CD4-positive, CD25-positive, alpha-beta regulatory T cell (primary cell): ENCODE measurements around the gene SNX5. TPM values are rescaled to one million over a fixed set of nuclear protein-coding genes. Genes with fewer than 3 reads are reported as not detected.

Experiments
- ATAC-seq, 2 donors: fragments of 150-1000 bp; cut with Tn5 transposase; one replicate each; pipeline ENCODE4 v1.10.0; 2021; ENCODE audit warnings: low read depth in 2 of 2, moderate number of reproducible peaks in 2 of 2, moderate library complexity in 1 of 2
- DNase-seq, 3 donors: peaks; one replicate each; pipeline versions ENCODE4 v3.0.0 to v3.0.0-alpha.2; 2012 to 2022; ENCODE audit warnings: mixed read lengths in 1 of 3
- H3K27ac ChIP-seq: one replicate; pipeline ENCODE4 v1.7.0; 2013; ENCODE audit warnings: mild to moderate bottlenecking, low read length; ENCODE audit not compliant: insufficient read depth, poor library complexity, severe bottlenecking
- H3K27me3 ChIP-seq: one replicate; pipeline ENCODE4 v1.7.0; 2013; ENCODE audit warnings: low read length; ENCODE audit not compliant: control insufficient read depth, insufficient read depth
- H3K36me3 ChIP-seq: one replicate; pipeline ENCODE4 v1.7.0; 2013; ENCODE audit warnings: mild to moderate bottlenecking, low read length, moderate library complexity; ENCODE audit not compliant: control insufficient read depth, insufficient read depth
- H3K4me1 ChIP-seq: 2 replicates; pipeline ENCODE4 v1.7.0; 2013; ENCODE audit warnings: mild to moderate bottlenecking, low read length; ENCODE audit not compliant: insufficient read depth, control insufficient read depth, poor library complexity, severe bottlenecking
- H3K4me3 ChIP-seq: one replicate; pipeline ENCODE4 v1.7.0; 2013; ENCODE audit warnings: low read depth, mild to moderate bottlenecking, low read length, moderate library complexity
- H3K9me3 ChIP-seq, 2 experiments: 1 replicate in 1 of 2; 2 replicates in 1 of 2; pipeline ENCODE4 v1.7.0; 2013; ENCODE audit warnings: low read length in 2 of 2, mild to moderate bottlenecking in 1 of 2, moderate library complexity in 1 of 2; ENCODE audit not compliant: control insufficient read depth in 2 of 2
- H3K27ac Mint-ChIP-seq, 3 donors: one replicate each; pipeline ENCODE4 v1.8.0; 2020 to 2022; ENCODE audit warnings: mild to moderate bottlenecking in 3 of 3, mixed read lengths in 3 of 3, moderate library complexity in 2 of 3
- H3K27me3 Mint-ChIP-seq: one replicate; pipeline ENCODE4 v1.8.0; 2022; ENCODE audit warnings: mild to moderate bottlenecking, mixed read lengths
- H3K36me3 Mint-ChIP-seq: one replicate; pipeline ENCODE4 v1.8.0; 2020; ENCODE audit warnings: mixed read lengths
- H3K4me1 Mint-ChIP-seq, 4 donors: one replicate each; pipeline ENCODE4 v1.8.0; 2020 to 2022; ENCODE audit warnings: mixed read lengths in 4 of 4, mild to moderate bottlenecking in 1 of 4
- H3K4me3 Mint-ChIP-seq, 4 donors: one replicate each; pipeline ENCODE4 v1.8.0; 2020 to 2022; ENCODE audit warnings: mild to moderate bottlenecking in 4 of 4, mixed read lengths in 4 of 4, moderate library complexity in 3 of 4
- H3K9me3 Mint-ChIP-seq, 7 donors: one replicate each; pipeline ENCODE4 v1.8.0; 2020 to 2022; ENCODE audit warnings: mixed read lengths in 7 of 7, mild to moderate bottlenecking in 3 of 7, moderate library complexity in 2 of 7
- polyA plus RNA-seq, 4 donors: library from polyadenylated mRNA; unstranded; fragments of 300-500 nt; fragmentation: Illumina TruSeq; gene quantifications; one replicate each; pipeline ENCODE4 v1.2.3, GENCODE V29; 2021
- total RNA-seq: library from RNA; stranded (reverse); gene quantifications from one replicate; pipeline ENCODE4 v1.2.3, GENCODE V29; 2022

The SNX5 gene
- total and polyA plus RNA-seq, 5 donors from 2014 or later: 71.9 to 82.8 (median 78.6) TPM

- Histone ChIP-seq H3K4me3 (no peak overlapping the region), H3K36me3 (peaks cover 11% of the 10 kb centered on the region), H3K27me3 (no peaks in the 10 kb centered on the region), H3K27ac (no peak overlapping the region), H3K4me1 (no peaks in the 10 kb centered on the region), H3K9me3 (no peaks in the 10 kb centered on the region)
- no peak for DNase-seq
- Mint-ChIP-seq H3K27me3 (no peaks in the 10 kb centered on the region), H3K9me3 (no peaks in the 10 kb centered on the region), H3K4me1 (peaks cover 8 to 21% (median 13%) of the 10 kb centered on the region in 4 donors), H3K36me3 (peaks cover 22% of the 10 kb centered on the region), H3K27ac (no peak overlapping the region), H3K4me3 (no peak overlapping the region)
- ATAC-seq: no peak
These were observed 21.8 kb upstream of the SNX5 start for GRCh38 chr20:17990278-17990972.

GRCh38 chr20:17987988-17988387, 19.4 kb upstream of the SNX5 start:
- peak in 1 of 3 donors; percentile 21 for DNase-seq
- H3K4me3 ChIP-seq: no peak overlapping the region
- H3K27me3 ChIP-seq: no peaks in the 10 kb centered on the region
- Mint-ChIP-seq H3K36me3 (peaks cover 22% of the 10 kb centered on the region), H3K4me1 (peaks cover 17 to 24% (median 20%) of the 10 kb centered on the region in 4 donors), H3K27ac (peak overlapping the region in 2 of 3 donors; percentile 1 to 29), H3K9me3 (no peaks in the 10 kb centered on the region), H3K4me3 (peak overlapping the region in 1 of 4 donors; percentile 46), H3K27me3 (no peaks in the 10 kb centered on the region)
- H3K36me3 ChIP-seq: peaks cover 11% of the 10 kb centered on the region
- H3K27ac ChIP-seq: no peak overlapping the region
- no peaks in the 10 kb centered on the region for H3K9me3 ChIP-seq
- H3K4me1 ChIP-seq: no peaks in the 10 kb centered on the region
- peak in 1 of 2 donors; percentile 44 for ATAC-seq

GRCh38 chr20:17985388-17986018, 16.9 kb upstream of the SNX5 start:
- no peaks in the 10 kb centered on the region for H3K27me3 ChIP-seq
- H3K4me1 ChIP-seq: no peaks in the 10 kb centered on the region
- no peak for DNase-seq
- no peaks in the 10 kb centered on the region for H3K9me3 ChIP-seq
- Mint-ChIP-seq H3K36me3 (peaks cover 24% of the 10 kb centered on the region), H3K4me1 (peaks cover 10 to 26% (median 21%) of the 10 kb centered on the region in 4 donors), H3K27ac (no peak overlapping the region), H3K4me3 (no peak overlapping the region), H3K9me3 (no peaks in the 10 kb centered on the region), H3K27me3 (no peaks in the 10 kb centered on the region)
- no peak overlapping the region for H3K27ac ChIP-seq
- no peak for ATAC-seq
- no peak overlapping the region for H3K4me3 ChIP-seq
- H3K36me3 ChIP-seq: peaks cover 10% of the 10 kb centered on the region

- peak overlapping the region; percentile 70 to 84 (median 80) for H3K27ac Mint-ChIP-seq
- H3K4me1 Mint-ChIP-seq: peaks cover 24 to 41% (median 34%) of the 10 kb centered on the region in 4 donors
- H3K27me3 Mint-ChIP-seq: no peaks in the 10 kb centered on the region
- peaks cover 2% of the 10 kb centered on the region for H3K36me3 ChIP-seq
- no peaks in the 10 kb centered on the region for H3K27me3 ChIP-seq
- H3K9me3 Mint-ChIP-seq: no peaks in the 10 kb centered on the region
- no peak overlapping the region for H3K4me3 ChIP-seq
- DNase-seq (no peak), ATAC-seq (no peak)
- no peak overlapping the region for H3K27ac ChIP-seq
- peak overlapping the region in 1 of 4 donors; percentile 35 for H3K4me3 Mint-ChIP-seq
- H3K36me3 Mint-ChIP-seq: peaks cover 17% of the 10 kb centered on the region
- peaks cover 30% of the 10 kb centered on the region for H3K4me1 ChIP-seq
- H3K9me3 ChIP-seq: no peaks in the 10 kb centered on the region
These were observed 7.7 kb upstream of the SNX5 start for GRCh38 chr20:17976305-17976704.

- peak overlapping the region; percentile 42 for H3K27ac ChIP-seq
- peak overlapping the region; percentile 61 to 97 (median 66) for H3K27ac Mint-ChIP-seq
These were observed 3.5 kb upstream of the SNX5 start for GRCh38 chr20:17972121-17972520.

GRCh38 chr20:17971300-17972013, 2.9 kb upstream of the SNX5 start:
- peak overlapping the region; percentile 45 for H3K27ac ChIP-seq
- Mint-ChIP-seq H3K4me1 (peaks cover 41 to 73% (median 55%) of the 10 kb centered on the region in 4 donors), H3K4me3 (peak overlapping the region; percentile 94 to 99 (median 98)), H3K9me3 (no peaks in the 10 kb centered on the region), H3K36me3 (peaks cover 11% of the 10 kb centered on the region), H3K27me3 (peaks cover 6% of the 10 kb centered on the region), H3K27ac (peak overlapping the region; percentile 31 to 97 (median 76))
- H3K27me3 ChIP-seq: no peaks in the 10 kb centered on the region
- no peaks in the 10 kb centered on the region for H3K9me3 ChIP-seq
- H3K36me3 ChIP-seq: peaks cover 2% of the 10 kb centered on the region
- ATAC-seq: no peak
- H3K4me1 ChIP-seq: peaks cover 64% of the 10 kb centered on the region
- no peak for DNase-seq
- H3K4me3 ChIP-seq: peak overlapping the region; percentile 99

More at GRCh38 chr20:17972121-17972520, 3.5 kb upstream of the SNX5 start:
- H3K4me3 ChIP-seq: peak overlapping the region; percentile 99
- peaks cover 2% of the 10 kb centered on the region for H3K36me3 ChIP-seq
- no peaks in the 10 kb centered on the region for H3K9me3 Mint-ChIP-seq
- H3K4me1 ChIP-seq: peaks cover 60% of the 10 kb centered on the region
- H3K9me3 ChIP-seq: no peaks in the 10 kb centered on the region
- no peak for ATAC-seq
- peaks cover 12% of the 10 kb centered on the region for H3K36me3 Mint-ChIP-seq
- no peaks in the 10 kb centered on the region for H3K27me3 ChIP-seq
- peak overlapping the region; percentile 94 to 99 (median 98) for H3K4me3 Mint-ChIP-seq
- DNase-seq: no peak
- peaks cover 6% of the 10 kb centered on the region for H3K27me3 Mint-ChIP-seq
- H3K4me1 Mint-ChIP-seq: peaks cover 35 to 68% (median 49%) of the 10 kb centered on the region in 4 donors

- H3K27ac Mint-ChIP-seq: peak overlapping the region; percentile 96 to 98 (median 97)
- peak overlapping the region; percentile 94 to 99 (median 98) for H3K4me3 Mint-ChIP-seq
- H3K36me3 ChIP-seq: no peaks in the 10 kb centered on the region
- DNase-seq (peak; percentile 12 to 81 (median 37)), ATAC-seq (no peak)
- no peaks in the 10 kb centered on the region for H3K27me3 ChIP-seq
- H3K9me3 ChIP-seq: no peaks in the 10 kb centered on the region
- peaks cover 79% of the 10 kb centered on the region for H3K4me1 ChIP-seq
- peak overlapping the region; percentile 99 for H3K4me3 ChIP-seq
- H3K4me1 Mint-ChIP-seq: peaks cover 44 to 75% (median 61%) of the 10 kb centered on the region in 4 donors
- peaks cover 6% of the 10 kb centered on the region for H3K27me3 Mint-ChIP-seq
- peaks cover 8% of the 10 kb centered on the region for H3K36me3 Mint-ChIP-seq
- H3K9me3 Mint-ChIP-seq: no peaks in the 10 kb centered on the region
- peak overlapping the region; percentile 94 for H3K27ac ChIP-seq
These were observed 1.4 kb upstream of the SNX5 start for GRCh38 chr20:17969884-17970409.
